GM12878 (cell line): ENCODE measurements around the gene RPS19BP1. TPM values are rescaled to one million over a fixed set of nuclear protein-coding genes. Genes with fewer than 3 reads are reported as not detected.
A peak's percentile ranks its signal among the peaks of the same experiment; 100 is the strongest.

Source experiments
- ATAC-seq: fragments of 200-7000 bp; cut with Tn5 transposase; 3 replicates; pipeline ENCODE4 v1.9.1; 2020; ENCODE audit warnings: mild to moderate bottlenecking, moderate library complexity
- BruUV-seq: library from RNA; stranded (reverse); fragments of 400-500 nt; replicated peaks from 2 replicates; lab custom pipeline; 2021; lab: Mats Ljungman, UMichigan
- CTCF ChIA-PET: fragments of 300-600 bp; sonication (Branson Sonifier 250); formaldehyde crosslinking; extraction: SDS; loops from one replicate; lab custom pipeline; 2021; ENCODE audit warnings: inconsistent platforms; lab: Yijun Ruan, JAX
- POLR2A ChIA-PET: fragments of 350-600 bp; formaldehyde crosslinking; extraction: SDS; loops from one replicate; lab custom pipeline; 2021; ENCODE audit warnings: inconsistent platforms; lab: Charles Lee
- RAD21 ChIA-PET: fragments of 300-600 bp; sonication (Branson Sonifier 250); formaldehyde crosslinking; loops from one replicate; lab custom pipeline; 2023; ENCODE audit warnings: antibody characterized with exemption; ENCODE audit not compliant: unreplicated experiment; lab: Charles Lee
- SMC1A ChIA-PET: fragments of 300-600 bp; sonication (Branson Sonifier 250); formaldehyde crosslinking; loops from one replicate; lab custom pipeline; 2023; ENCODE audit not compliant: unreplicated experiment, uncharacterized antibody; lab: Charles Lee
- DNase-seq: peaks from one replicate; pipeline ENCODE4 v3.0.0-alpha.2; 2011; ENCODE audit warnings: low read depth, low spot score
- FAIRE-seq: peaks from 3 replicates; lab custom pipeline; 2011; peaks lifted over from hg19 to GRCh38; lab: Jason Lieb, UNC
- H2AFZ ChIP-seq: 2 replicates; pipeline ENCODE4 v1.6.0; 2011; ENCODE audit warnings: low read depth, low read length, control low read depth; ENCODE audit not compliant: control insufficient read depth
- H3K27ac ChIP-seq: 2 replicates; pipeline ENCODE4 v1.5.1; 2011; ENCODE audit warnings: control low read depth; ENCODE audit not compliant: control insufficient read depth, insufficient read depth
- H3K27me3 ChIP-seq, 2 experiments: replicated peaks in 1 of 2; 2 replicates each; pipeline versions ENCODE4 v1.6.0 to v1.6.1; 2011; ENCODE audit warnings: low read length in 1 of 2; ENCODE audit not compliant: control insufficient read depth in 2 of 2, insufficient read depth in 2 of 2
- H3K36me3 ChIP-seq, 2 experiments: 2 replicates each; pipeline ENCODE4 v1.5.1; 2011; ENCODE audit warnings: low read length in 1 of 2; ENCODE audit not compliant: control insufficient read depth in 2 of 2, insufficient read depth in 2 of 2
- H3K4me1 ChIP-seq: 2 replicates; pipeline ENCODE4 v1.6.1; 2011; ENCODE audit warnings: mild to moderate bottlenecking, low read length, moderate library complexity, mixed read lengths; ENCODE audit not compliant: control insufficient read depth, insufficient read depth
- H3K4me2 ChIP-seq: 2 replicates; pipeline ENCODE4 v1.6.0; 2011; ENCODE audit warnings: control low read depth; ENCODE audit not compliant: control insufficient read depth, insufficient read depth
- H3K4me3 ChIP-seq: fragments of 200-600 bp; sonication (generic); 2 replicates; pipeline ENCODE4 v1.5.1; 2016
- H3K79me2 ChIP-seq: 2 replicates; pipeline ENCODE4 v1.6.0; 2011; ENCODE audit warnings: low read length; ENCODE audit not compliant: control insufficient read depth, insufficient read depth
- H3K9ac ChIP-seq: 2 replicates; pipeline ENCODE4 v1.8.0; 2011; ENCODE audit warnings: low read length, control low read depth, mixed read lengths; ENCODE audit not compliant: control insufficient read depth, insufficient read depth
- H3K9me3 ChIP-seq: replicated peaks from 3 replicates; pipeline ENCODE4 v1.5.1; 2011; ENCODE audit warnings: mild to moderate bottlenecking, low read length; ENCODE audit not compliant: control insufficient read depth, insufficient read depth
- H4K20me1 ChIP-seq: 2 replicates; pipeline ENCODE4 v1.6.0; 2011; ENCODE audit not compliant: control insufficient read depth, insufficient read depth
- CUX1 ChIP-seq: IDR thresholded peaks from 2 replicates; pipeline ENCODE4 v1.6.1; 2012; ENCODE audit warnings: improper control_type of control experiment, low read depth, low read length; ENCODE audit not compliant: insufficient replicate concordance
- EP300 ChIP-seq, 2 experiments: fragments of 150-350 bp in 1 of 2; IDR thresholded peaks; 2 replicates each; pipeline ENCODE4 v1.6.1; 2011 to 2012; ENCODE audit warnings: low read depth in 2 of 2, low read length in 2 of 2, borderline replicate concordance in 1 of 2, improper control_type of control experiment in 1 of 2, inconsistent platforms in 1 of 2; ENCODE audit not compliant: control insufficient read depth in 1 of 2
- EZH2 ChIP-seq: IDR thresholded peaks from 2 replicates; pipeline ENCODE4 v1.6.1; 2012; ENCODE audit warnings: low read depth, mild to moderate bottlenecking, control low read depth, inconsistent platforms, low read length, borderline replicate concordance; ENCODE audit not compliant: control insufficient read depth
- MYC ChIP-seq: IDR thresholded peaks from 2 replicates; pipeline ENCODE4 v1.6.1; 2011; ENCODE audit warnings: mild to moderate bottlenecking, low read length, moderate library complexity, inconsistent platforms; ENCODE audit not compliant: insufficient read depth, insufficient replicate concordance, insufficient read length, severe bottlenecking
- NR2C2 ChIP-seq: IDR thresholded peaks from 2 replicates; pipeline ENCODE4 v1.6.1; 2011; ENCODE audit warnings: borderline replicate concordance, low read depth; ENCODE audit not compliant: control insufficient read depth, insufficient read length
- NR2F1 ChIP-seq: fragments of 450-650 bp; conservative IDR thresholded peaks from 2 replicates; pipeline ENCODE4 v1.6.1; 2017; ENCODE audit warnings: mild to moderate bottlenecking
- RB1 ChIP-seq: fragments of 450-650 bp; formaldehyde crosslinking; IDR thresholded peaks from 2 replicates; pipeline ENCODE4 v1.6.1; 2017; ENCODE audit warnings: mild to moderate bottlenecking, borderline replicate concordance
- RCOR1 ChIP-seq: conservative IDR thresholded peaks from 2 replicates; pipeline ENCODE4 v1.6.1; 2012; ENCODE audit warnings: low read depth, low read length, improper control_type of control experiment
- REST ChIP-seq: IDR thresholded peaks from 2 replicates; pipeline ENCODE4 v1.6.1; 2012; ENCODE audit warnings: mild to moderate bottlenecking, low read depth, low read length
- SREBF1 ChIP-seq: IDR thresholded peaks from 2 replicates; pipeline ENCODE4 v1.6.1; 2012; ENCODE audit warnings: mild to moderate bottlenecking, low read length
- TBL1XR1 ChIP-seq: IDR thresholded peaks from 2 replicates; pipeline ENCODE4 v1.6.1; 2012; ENCODE audit warnings: low read depth, low read length, improper control_type of control experiment
- YY1 ChIP-seq: IDR thresholded peaks from 2 replicates; pipeline ENCODE4 v1.6.1; 2011; ENCODE audit warnings: low read depth, mild to moderate bottlenecking, low read length
- WGBS: methylation state at CpG from one replicate; pipeline ENCODE4 v1.1.6; 2016; ENCODE audit warnings: low lambda C conversion rate; ENCODE audit not compliant: insufficient replicate concordance, insufficient coverage; ENCODE audit errors: missing lambda C conversion rate; 5-methylcytosine and 5-hydroxymethylcytosine counted together
- in situ Hi-C: fragments of 300-500 bp; cut with MboI; formaldehyde crosslinking; loops from 9 replicates; pipeline ENCODE4 v1.14.3; 2018; ENCODE audit warnings: mixed read lengths
- intact Hi-C: fragments of 100-400 bp; cut with micrococcal nuclease; formaldehyde crosslinking; loops from one replicate; pipeline ENCODE4 v1.14.2; 2022; ENCODE audit not compliant: unreplicated experiment
- polyA plus RNA-seq, 11 experiments: library from polyadenylated mRNA; depleted of rRNA in 4 of 11; unstranded in 6 of 11; stranded (reverse) in 5 of 11; fragments of >200 nt; fragmentation: Nextera tagmentation in 4 of 11; fragmentation: Illumina TruSeq in 1 of 11; extraction: Ambion mirVana in 4 of 11; extraction: Trizol in 1 of 11; gene quantifications; 1 replicate in 1 of 11; 2 replicates in 10 of 11; pipeline versions ENCODE4 v1.2.1 to v1.2.3, GENCODE V29; 2011 to 2016; ENCODE audit warnings: inconsistent platforms in 2 of 11, missing spikeins in 2 of 11, low read depth in 1 of 11
- total RNA-seq, 4 experiments: library from RNA; depleted of rRNA in 3 of 4; stranded (reverse); fragments of >200 nt in 3 of 4; fragmentation: Illumina TruSeq in 1 of 4; extraction: Trizol in 1 of 4; gene quantifications; 2 replicates each; pipeline versions ENCODE4 v1.2.1 to v1.2.3, GENCODE V29; 2013 to 2021

RPS19BP1 gene
- total and polyA plus RNA-seq, 10 of the 15 experiments (the other 5 are each of a cell fraction or from before 2014, with no cell fraction given) = 2.7 to 206 (median 78.6) TPM

- peak; percentile 65 for FAIRE-seq
- CTCF ChIA-PET = interaction anchor here (0.6 to 17.8 kb wide), 50 partner anchors 8 to 1063 kb away, joined by 3 to 372 read pairs (median 5); partner anchors contain the start of genes ATF4, MIEF1, RPL3 and SYNGR1
- H3K9me3 ChIP-seq = no peaks in the 10 kb centered on the region
- RAD21 ChIA-PET = interaction anchor here (0.7 to 4.7 kb wide), 38 partner anchors 8 to 760 kb away, joined by 3 to 44 read pairs (median 5); partner anchors contain the start of genes ATF4, CBX7, MIEF1 and RPL3
- peak; percentile 73 for DNase-seq
- POLR2A ChIA-PET = interaction anchor here (0.7 to 2.6 kb wide), 17 partner anchors 7 to 380 kb away, joined by 3 to 32 read pairs (median 6); partner anchors contain the start of genes ATF4, MIEF1, RPL3 and TAB1
- H4K20me1 ChIP-seq = peaks cover 14% of the 10 kb centered on the region
- H3K27ac ChIP-seq = peak overlapping the region; percentile 96
- H3K27me3 ChIP-seq = no peaks in the 10 kb centered on the region
- peaks cover 6 to 10% of the 10 kb centered on the region in 2 experiments; a peak in 3 of 4 replicates for H3K36me3 ChIP-seq
- H3K79me2 ChIP-seq = peaks cover 58% of the 10 kb centered on the region
- in situ Hi-C loops = no loop called here
- 1% methylated on average over 32 of the region's 32 CpGs for WGBS
- peak overlapping the region; percentile 99 for H3K4me3 ChIP-seq
- H3K4me2 ChIP-seq = peak overlapping the region; percentile 100
- ATAC-seq = peak; percentile 57
- no TSS peak for BruUV-seq
- intact Hi-C loops = loop anchor here (1.0 to 2.0 kb wide), 4 partner anchors 36 to 358 kb away; partner anchors contain the start of gene RPL3
- peak overlapping the region; percentile 39 for H2AFZ ChIP-seq
- peaks cover 55% of the 10 kb centered on the region for H3K4me1 ChIP-seq
- SMC1A ChIA-PET = interaction anchor here (0.8 to 2.9 kb wide), 28 partner anchors 9 to 818 kb away, joined by 3 to 30 read pairs (median 5); partner anchors contain the start of genes ATF4, MIEF1, RPL3 and TAB1
- peak overlapping the region; percentile 85 for H3K9ac ChIP-seq
- peak; percentile 73; the same call in 1 of the 2 replicates for TF ChIP-seq TBL1XR1
- peak; percentile 79; the same call in 1 of the 2 replicates for TF ChIP-seq RB1
- TF ChIP-seq CUX1 = peak; percentile 47
- TF ChIP-seq YY1 = peak; percentile 96
- no peak for TF ChIP-seq MYC
- TF ChIP-seq REST = no peak; the same call in 1 of the 2 replicates
- TF ChIP-seq EP300 (IDR thresholded peaks at IDR 0.05; ENCODE audit: borderline replicate concordance in 1 of 2, control insufficient read depth in 1 of 2, low read depth in 2 of 2, low read length in 2 of 2) = peak; percentile 59 to 70; a peak in 3 of 4 replicates
- TF ChIP-seq RCOR1 = peak; percentile 95
- TF ChIP-seq EZH2 = no peak
- no peak for TF ChIP-seq NR2C2
- no peak for TF ChIP-seq NR2F1
- TF ChIP-seq SREBF1 = no peak
Observed at GRCh38 chr22:39528681-39529486, 3.7 kb downstream of the RPS19BP1 start.
